WTC11 (cell line): ENCODE data around the gene CNTNAP2. TPM values are rescaled to one million over a fixed set of nuclear protein-coding genes. Genes with fewer than 3 reads are reported as not detected.
A peak's percentile ranks its signal among the peaks of the same experiment; 100 is the strongest.

Experiments
- ATAC-seq: fragments of 200-7000 bp; cut with Tn5 transposase; 2 replicates; pipeline ENCODE4 v1.10.0; 2021; ENCODE audit warnings: mild to moderate bottlenecking, moderate library complexity
- CTCF ChIA-PET: fragments of 300-600 bp; sonication (Branson Sonifier 250); formaldehyde crosslinking; loops from one replicate; lab custom pipeline; 2021; ENCODE audit warnings: antibody characterized with exemption; lab: Charles Lee
- POLR2A ChIA-PET: fragments of 350-600 bp; sonication (Branson Sonifier 250); formaldehyde crosslinking; loops from one replicate; lab custom pipeline; 2021; ENCODE audit warnings: antibody characterized with exemption; lab: Charles Lee
- DNase-seq: peaks from one replicate; pipeline ENCODE4 v3.0.0; 2021; ENCODE audit warnings: low spot score
- H3K27ac Mint-ChIP-seq: 2 replicates; pipeline ENCODE4 v1.8.0; 2021; ENCODE audit warnings: mixed read lengths
- H3K27me3 Mint-ChIP-seq: 2 replicates; pipeline ENCODE4 v1.8.0; 2021; ENCODE audit warnings: low read depth, mild to moderate bottlenecking, moderate library complexity, mixed read lengths
- H3K36me3 Mint-ChIP-seq: 2 replicates; pipeline ENCODE4 v1.8.0; 2021; ENCODE audit warnings: mixed read lengths
- H3K4me1 Mint-ChIP-seq: 2 replicates; pipeline ENCODE4 v1.8.0; 2022; ENCODE audit warnings: mixed read lengths
- H3K4me3 Mint-ChIP-seq: 2 replicates; pipeline ENCODE4 v1.8.0; 2021; ENCODE audit warnings: mild to moderate bottlenecking, moderate library complexity, mixed read lengths
- H3K9me3 Mint-ChIP-seq: 2 replicates; pipeline ENCODE4 v1.8.0; 2021; ENCODE audit warnings: mixed read lengths
- ETV6 ChIP-seq: sonication (generic); formaldehyde crosslinking; IDR thresholded peaks from 2 replicates; pipeline ENCODE4 v1.8.1; 2022; ENCODE audit warnings: mild to moderate bottlenecking, missing genetic modification reagents
- FOXK1 ChIP-seq: sonication (generic); formaldehyde crosslinking; IDR thresholded peaks from 2 replicates; pipeline ENCODE4 v1.8.0; 2022; ENCODE audit warnings: mild to moderate bottlenecking, moderate library complexity, missing genetic modification reagents
- KAT7 ChIP-seq: sonication (generic); formaldehyde crosslinking; IDR thresholded peaks from 2 replicates; pipeline ENCODE4 v1.8.1; 2023; ENCODE audit warnings: missing genetic modification reagents, mild to moderate bottlenecking, borderline replicate concordance
- MYBL2 ChIP-seq: sonication (generic); formaldehyde crosslinking; IDR thresholded peaks from 2 replicates; pipeline ENCODE4 v1.8.1; 2023; ENCODE audit warnings: mild to moderate bottlenecking, moderate library complexity, missing genetic modification reagents
- RORB ChIP-seq: fragments of 250-450 bp; sonication (Bioruptor Pico); IDR thresholded peaks from 2 replicates; pipeline ENCODE4 v1.9.0; 2021; ENCODE audit warnings: mild to moderate bottlenecking
- TCF7 ChIP-seq: sonication (generic); formaldehyde crosslinking; IDR thresholded peaks from 2 replicates; pipeline ENCODE4 v1.8.0; 2022; ENCODE audit warnings: mild to moderate bottlenecking, low read depth, missing genetic modification reagents, moderate library complexity
- ZBTB21 ChIP-seq: sonication (generic); formaldehyde crosslinking; IDR thresholded peaks from 2 replicates; pipeline ENCODE4 v1.8.1; 2023; ENCODE audit warnings: mild to moderate bottlenecking, missing genetic modification reagents, borderline replicate concordance
- ZNF138 ChIP-seq: sonication (generic); formaldehyde crosslinking; conservative IDR thresholded peaks from 2 replicates; pipeline ENCODE4 v1.8.1; 2022; ENCODE audit warnings: mild to moderate bottlenecking, moderate library complexity, missing genetic modification reagents
- ZNF219 ChIP-seq: sonication (generic); formaldehyde crosslinking; IDR thresholded peaks from 2 replicates; pipeline ENCODE4 v1.8.0; 2023; ENCODE audit warnings: missing genetic modification reagents, mild to moderate bottlenecking, borderline replicate concordance
- total RNA-seq: library from RNA; stranded (reverse); gene quantifications from 3 replicates; pipeline ENCODE4 v1.2.3, GENCODE V29; 2021
- TF ChIP-seq, protein P1 (sequence below): fragments of 250-450 bp; sonication (Bioruptor Pico); IDR thresholded peaks from 2 replicates; pipeline ENCODE4 v1.9.0; 2021; ENCODE audit warnings: mild to moderate bottlenecking, borderline replicate concordance
- TF ChIP-seq, protein P2 (sequence below): sonication (generic); formaldehyde crosslinking; IDR thresholded peaks from 2 replicates; pipeline ENCODE4 v1.8.1; 2022; ENCODE audit warnings: mild to moderate bottlenecking, missing genetic modification reagents, moderate library complexity, borderline replicate concordance
- TF ChIP-seq, protein P3 (sequence below): sonication (generic); formaldehyde crosslinking; IDR thresholded peaks from 2 replicates; pipeline ENCODE4 v1.8.0; 2023; ENCODE audit warnings: missing genetic modification reagents, mild to moderate bottlenecking, borderline replicate concordance
- TF ChIP-seq, protein P4 (sequence below): sonication (generic); formaldehyde crosslinking; IDR thresholded peaks from 2 replicates; pipeline ENCODE4 v1.8.1; 2022; ENCODE audit warnings: missing genetic modification reagents, borderline replicate concordance
- TF ChIP-seq, protein P5 (sequence below): sonication (generic); formaldehyde crosslinking; IDR thresholded peaks from 2 replicates; pipeline ENCODE4 v1.8.1; 2023; ENCODE audit warnings: mild to moderate bottlenecking, missing genetic modification reagents
- TF ChIP-seq, protein P6 (sequence below): fragments of 250-450 bp; sonication (Bioruptor Pico); IDR thresholded peaks from 2 replicates; pipeline ENCODE4 v2.1.2; 2022; ENCODE audit warnings: mild to moderate bottlenecking, moderate library complexity
- TF ChIP-seq, protein P7 (sequence below): sonication (generic); formaldehyde crosslinking; IDR thresholded peaks from 2 replicates; pipeline ENCODE4 v1.8.1; 2023; ENCODE audit warnings: mild to moderate bottlenecking, missing genetic modification reagents, moderate library complexity

CNTNAP2 gene
- total RNA-seq, 1 experiment from 2014 or later = 63.8 TPM

DNA sequence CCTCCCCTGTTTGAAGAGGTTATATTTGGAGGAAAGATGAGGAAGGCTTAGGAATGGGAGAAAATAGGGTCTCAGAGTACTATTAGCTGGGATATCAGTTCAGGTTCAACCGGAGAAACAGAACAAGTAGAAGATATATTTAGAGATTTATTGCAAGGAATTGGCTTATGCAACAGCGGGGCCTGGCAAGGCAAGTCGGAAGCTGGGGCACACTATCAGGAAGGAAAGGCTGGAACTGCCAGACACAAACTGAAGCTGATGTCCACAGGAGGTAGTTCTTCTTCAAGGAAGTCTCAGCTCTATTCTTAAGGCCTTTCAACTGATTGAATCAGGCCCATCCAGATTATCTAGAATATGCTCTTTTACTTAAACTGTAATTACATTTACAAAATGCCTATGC lies 1534.4 kb downstream of the CNTNAP2 start:
- TF ChIP-seq, protein P1, sequence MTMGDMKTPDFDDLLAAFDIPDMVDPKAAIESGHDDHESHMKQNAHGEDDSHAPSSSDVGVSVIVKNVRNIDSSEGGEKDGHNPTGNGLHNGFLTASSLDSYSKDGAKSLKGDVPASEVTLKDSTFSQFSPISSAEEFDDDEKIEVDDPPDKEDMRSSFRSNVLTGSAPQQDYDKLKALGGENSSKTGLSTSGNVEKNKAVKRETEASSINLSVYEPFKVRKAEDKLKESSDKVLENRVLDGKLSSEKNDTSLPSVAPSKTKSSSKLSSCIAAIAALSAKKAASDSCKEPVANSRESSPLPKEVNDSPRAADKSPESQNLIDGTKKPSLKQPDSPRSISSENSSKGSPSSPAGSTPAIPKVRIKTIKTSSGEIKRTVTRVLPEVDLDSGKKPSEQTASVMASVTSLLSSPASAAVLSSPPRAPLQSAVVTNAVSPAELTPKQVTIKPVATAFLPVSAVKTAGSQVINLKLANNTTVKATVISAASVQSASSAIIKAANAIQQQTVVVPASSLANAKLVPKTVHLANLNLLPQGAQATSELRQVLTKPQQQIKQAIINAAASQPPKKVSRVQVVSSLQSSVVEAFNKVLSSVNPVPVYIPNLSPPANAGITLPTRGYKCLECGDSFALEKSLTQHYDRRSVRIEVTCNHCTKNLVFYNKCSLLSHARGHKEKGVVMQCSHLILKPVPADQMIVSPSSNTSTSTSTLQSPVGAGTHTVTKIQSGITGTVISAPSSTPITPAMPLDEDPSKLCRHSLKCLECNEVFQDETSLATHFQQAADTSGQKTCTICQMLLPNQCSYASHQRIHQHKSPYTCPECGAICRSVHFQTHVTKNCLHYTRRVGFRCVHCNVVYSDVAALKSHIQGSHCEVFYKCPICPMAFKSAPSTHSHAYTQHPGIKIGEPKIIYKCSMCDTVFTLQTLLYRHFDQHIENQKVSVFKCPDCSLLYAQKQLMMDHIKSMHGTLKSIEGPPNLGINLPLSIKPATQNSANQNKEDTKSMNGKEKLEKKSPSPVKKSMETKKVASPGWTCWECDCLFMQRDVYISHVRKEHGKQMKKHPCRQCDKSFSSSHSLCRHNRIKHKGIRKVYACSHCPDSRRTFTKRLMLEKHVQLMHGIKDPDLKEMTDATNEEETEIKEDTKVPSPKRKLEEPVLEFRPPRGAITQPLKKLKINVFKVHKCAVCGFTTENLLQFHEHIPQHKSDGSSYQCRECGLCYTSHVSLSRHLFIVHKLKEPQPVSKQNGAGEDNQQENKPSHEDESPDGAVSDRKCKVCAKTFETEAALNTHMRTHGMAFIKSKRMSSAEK = no peak
- no peak for TF ChIP-seq ETV6
- TF ChIP-seq MYBL2 = no peak
- TF ChIP-seq, protein P2, sequence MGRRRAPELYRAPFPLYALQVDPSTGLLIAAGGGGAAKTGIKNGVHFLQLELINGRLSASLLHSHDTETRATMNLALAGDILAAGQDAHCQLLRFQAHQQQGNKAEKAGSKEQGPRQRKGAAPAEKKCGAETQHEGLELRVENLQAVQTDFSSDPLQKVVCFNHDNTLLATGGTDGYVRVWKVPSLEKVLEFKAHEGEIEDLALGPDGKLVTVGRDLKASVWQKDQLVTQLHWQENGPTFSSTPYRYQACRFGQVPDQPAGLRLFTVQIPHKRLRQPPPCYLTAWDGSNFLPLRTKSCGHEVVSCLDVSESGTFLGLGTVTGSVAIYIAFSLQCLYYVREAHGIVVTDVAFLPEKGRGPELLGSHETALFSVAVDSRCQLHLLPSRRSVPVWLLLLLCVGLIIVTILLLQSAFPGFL (CRISPR knock-in tag) = no peak
- TF ChIP-seq, protein P3, sequence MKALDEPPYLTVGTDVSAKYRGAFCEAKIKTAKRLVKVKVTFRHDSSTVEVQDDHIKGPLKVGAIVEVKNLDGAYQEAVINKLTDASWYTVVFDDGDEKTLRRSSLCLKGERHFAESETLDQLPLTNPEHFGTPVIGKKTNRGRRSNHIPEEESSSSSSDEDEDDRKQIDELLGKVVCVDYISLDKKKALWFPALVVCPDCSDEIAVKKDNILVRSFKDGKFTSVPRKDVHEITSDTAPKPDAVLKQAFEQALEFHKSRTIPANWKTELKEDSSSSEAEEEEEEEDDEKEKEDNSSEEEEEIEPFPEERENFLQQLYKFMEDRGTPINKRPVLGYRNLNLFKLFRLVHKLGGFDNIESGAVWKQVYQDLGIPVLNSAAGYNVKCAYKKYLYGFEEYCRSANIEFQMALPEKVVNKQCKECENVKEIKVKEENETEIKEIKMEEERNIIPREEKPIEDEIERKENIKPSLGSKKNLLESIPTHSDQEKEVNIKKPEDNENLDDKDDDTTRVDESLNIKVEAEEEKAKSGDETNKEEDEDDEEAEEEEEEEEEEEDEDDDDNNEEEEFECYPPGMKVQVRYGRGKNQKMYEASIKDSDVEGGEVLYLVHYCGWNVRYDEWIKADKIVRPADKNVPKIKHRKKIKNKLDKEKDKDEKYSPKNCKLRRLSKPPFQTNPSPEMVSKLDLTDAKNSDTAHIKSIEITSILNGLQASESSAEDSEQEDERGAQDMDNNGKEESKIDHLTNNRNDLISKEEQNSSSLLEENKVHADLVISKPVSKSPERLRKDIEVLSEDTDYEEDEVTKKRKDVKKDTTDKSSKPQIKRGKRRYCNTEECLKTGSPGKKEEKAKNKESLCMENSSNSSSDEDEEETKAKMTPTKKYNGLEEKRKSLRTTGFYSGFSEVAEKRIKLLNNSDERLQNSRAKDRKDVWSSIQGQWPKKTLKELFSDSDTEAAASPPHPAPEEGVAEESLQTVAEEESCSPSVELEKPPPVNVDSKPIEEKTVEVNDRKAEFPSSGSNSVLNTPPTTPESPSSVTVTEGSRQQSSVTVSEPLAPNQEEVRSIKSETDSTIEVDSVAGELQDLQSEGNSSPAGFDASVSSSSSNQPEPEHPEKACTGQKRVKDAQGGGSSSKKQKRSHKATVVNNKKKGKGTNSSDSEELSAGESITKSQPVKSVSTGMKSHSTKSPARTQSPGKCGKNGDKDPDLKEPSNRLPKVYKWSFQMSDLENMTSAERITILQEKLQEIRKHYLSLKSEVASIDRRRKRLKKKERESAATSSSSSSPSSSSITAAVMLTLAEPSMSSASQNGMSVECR (CRISPR knock-in tag) = no peak
- Mint-ChIP-seq H3K4me1 (peaks cover 24% of the 10 kb centered on the region), H3K27me3 (no peaks in the 10 kb centered on the region), H3K9me3 (no peaks in the 10 kb centered on the region), H3K36me3 (no peaks in the 10 kb centered on the region), H3K4me3 (no peak overlapping the region), H3K27ac (no peak overlapping the region)
- CTCF ChIA-PET = no interaction called here
- no peak for DNase-seq
- ATAC-seq = no peak
- POLR2A ChIA-PET = no interaction called here

DNA sequence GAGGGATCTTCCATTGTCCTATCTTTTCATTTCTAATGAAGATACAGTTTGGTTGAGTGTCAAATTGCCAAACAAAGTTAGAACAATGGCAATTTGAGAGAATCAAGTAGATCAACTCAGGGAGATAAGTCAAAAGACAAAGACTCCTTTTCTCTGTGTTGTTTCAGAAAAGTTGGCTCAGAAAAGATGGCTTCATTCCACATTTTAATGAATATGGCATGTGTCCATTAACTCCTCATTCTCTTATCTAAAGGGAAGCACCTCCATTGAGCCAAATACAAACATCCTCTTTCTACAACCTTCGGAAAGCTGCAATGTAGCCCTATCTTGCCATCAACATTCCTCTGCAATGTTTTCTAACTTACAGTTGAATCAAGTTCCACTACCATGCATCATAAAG lies 1535.0 kb downstream of the CNTNAP2 start:
- peaks cover 24% of the 10 kb centered on the region for H3K4me1 Mint-ChIP-seq
- CTCF ChIA-PET = no interaction called here
- H3K9me3 Mint-ChIP-seq = no peaks in the 10 kb centered on the region
- H3K36me3 Mint-ChIP-seq = no peaks in the 10 kb centered on the region
- TF ChIP-seq, protein P4, sequence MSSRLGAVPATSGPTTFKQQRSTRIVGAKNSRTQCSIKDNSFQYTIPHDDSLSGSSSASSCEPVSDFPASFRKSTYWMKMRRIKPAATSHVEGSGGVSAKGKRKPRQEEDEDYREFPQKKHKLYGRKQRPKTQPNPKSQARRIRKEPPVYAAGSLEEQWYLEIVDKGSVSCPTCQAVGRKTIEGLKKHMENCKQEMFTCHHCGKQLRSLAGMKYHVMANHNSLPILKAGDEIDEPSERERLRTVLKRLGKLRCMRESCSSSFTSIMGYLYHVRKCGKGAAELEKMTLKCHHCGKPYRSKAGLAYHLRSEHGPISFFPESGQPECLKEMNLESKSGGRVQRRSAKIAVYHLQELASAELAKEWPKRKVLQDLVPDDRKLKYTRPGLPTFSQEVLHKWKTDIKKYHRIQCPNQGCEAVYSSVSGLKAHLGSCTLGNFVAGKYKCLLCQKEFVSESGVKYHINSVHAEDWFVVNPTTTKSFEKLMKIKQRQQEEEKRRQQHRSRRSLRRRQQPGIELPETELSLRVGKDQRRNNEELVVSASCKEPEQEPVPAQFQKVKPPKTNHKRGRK (CRISPR knock-in tag) = no peak
- TF ChIP-seq, protein P5, sequence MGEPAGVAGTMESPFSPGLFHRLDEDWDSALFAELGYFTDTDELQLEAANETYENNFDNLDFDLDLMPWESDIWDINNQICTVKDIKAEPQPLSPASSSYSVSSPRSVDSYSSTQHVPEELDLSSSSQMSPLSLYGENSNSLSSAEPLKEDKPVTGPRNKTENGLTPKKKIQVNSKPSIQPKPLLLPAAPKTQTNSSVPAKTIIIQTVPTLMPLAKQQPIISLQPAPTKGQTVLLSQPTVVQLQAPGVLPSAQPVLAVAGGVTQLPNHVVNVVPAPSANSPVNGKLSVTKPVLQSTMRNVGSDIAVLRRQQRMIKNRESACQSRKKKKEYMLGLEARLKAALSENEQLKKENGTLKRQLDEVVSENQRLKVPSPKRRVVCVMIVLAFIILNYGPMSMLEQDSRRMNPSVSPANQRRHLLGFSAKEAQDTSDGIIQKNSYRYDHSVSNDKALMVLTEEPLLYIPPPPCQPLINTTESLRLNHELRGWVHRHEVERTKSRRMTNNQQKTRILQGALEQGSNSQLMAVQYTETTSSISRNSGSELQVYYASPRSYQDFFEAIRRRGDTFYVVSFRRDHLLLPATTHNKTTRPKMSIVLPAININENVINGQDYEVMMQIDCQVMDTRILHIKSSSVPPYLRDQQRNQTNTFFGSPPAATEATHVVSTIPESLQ (CRISPR knock-in tag) = no peak
- ATAC-seq (no peak), DNase-seq (no peak)
- H3K27me3 Mint-ChIP-seq = no peaks in the 10 kb centered on the region
- no peak overlapping the region for H3K4me3 Mint-ChIP-seq
- POLR2A ChIA-PET = interaction anchor here (0.5 kb wide), 1 partner anchor 506 kb away, joined by 3 read pairs; no protein-coding TSS in a partner anchor
- H3K27ac Mint-ChIP-seq = no peak overlapping the region

DNA sequence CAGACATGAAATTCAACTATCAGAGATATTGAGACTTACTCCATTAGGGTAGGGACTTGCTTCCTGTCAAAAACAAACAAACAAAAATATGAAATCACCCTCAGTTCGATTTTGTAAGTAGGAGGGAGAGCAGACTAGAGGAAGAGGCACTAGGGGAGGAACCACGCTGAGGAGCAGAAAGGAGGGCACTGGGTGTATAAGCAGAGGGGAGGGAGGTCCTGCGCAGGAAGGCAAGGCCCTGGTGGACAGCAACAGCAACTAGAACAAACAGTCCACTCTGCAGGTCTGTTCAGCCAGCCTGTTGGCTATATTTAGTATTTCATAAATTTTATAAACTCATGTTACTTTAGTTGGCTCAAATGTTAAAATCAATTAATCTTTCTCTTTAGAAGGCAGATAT lies 1536.9 kb downstream of the CNTNAP2 start:
- peaks cover 29% of the 10 kb centered on the region for H3K4me1 Mint-ChIP-seq
- H3K9me3 Mint-ChIP-seq = no peaks in the 10 kb centered on the region
- no peak overlapping the region for H3K27ac Mint-ChIP-seq
- H3K4me3 Mint-ChIP-seq = no peak overlapping the region
- ATAC-seq = peak; percentile 78
- POLR2A ChIA-PET = no interaction called here
- CTCF ChIA-PET = no interaction called here
- H3K27me3 Mint-ChIP-seq = no peaks in the 10 kb centered on the region
- peak; percentile 13 for DNase-seq
- no peaks in the 10 kb centered on the region for H3K36me3 Mint-ChIP-seq
- TF ChIP-seq FOXK1 = no peak
- TF ChIP-seq ZBTB21 = no peak
- no peak for TF ChIP-seq RORB (CRISPR knock-in tag)
- no peak for TF ChIP-seq ZNF219
- TF ChIP-seq, protein P6, sequence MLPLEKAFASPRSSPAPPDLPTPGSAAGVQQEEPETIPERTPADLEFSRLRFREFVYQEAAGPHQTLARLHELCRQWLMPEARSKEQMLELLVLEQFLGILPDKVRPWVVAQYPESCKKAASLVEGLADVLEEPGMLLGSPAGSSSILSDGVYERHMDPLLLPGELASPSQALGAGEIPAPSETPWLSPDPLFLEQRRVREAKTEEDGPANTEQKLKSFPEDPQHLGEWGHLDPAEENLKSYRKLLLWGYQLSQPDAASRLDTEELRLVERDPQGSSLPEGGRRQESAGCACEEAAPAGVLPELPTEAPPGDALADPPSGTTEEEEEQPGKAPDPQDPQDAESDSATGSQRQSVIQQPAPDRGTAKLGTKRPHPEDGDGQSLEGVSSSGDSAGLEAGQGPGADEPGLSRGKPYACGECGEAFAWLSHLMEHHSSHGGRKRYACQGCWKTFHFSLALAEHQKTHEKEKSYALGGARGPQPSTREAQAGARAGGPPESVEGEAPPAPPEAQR (CRISPR knock-in tag) = no peak
- no peak for TF ChIP-seq ZNF138 (CRISPR knock-in tag)
- TF ChIP-seq TCF7 (CRISPR knock-in tag) = no peak
- TF ChIP-seq, protein P7, sequence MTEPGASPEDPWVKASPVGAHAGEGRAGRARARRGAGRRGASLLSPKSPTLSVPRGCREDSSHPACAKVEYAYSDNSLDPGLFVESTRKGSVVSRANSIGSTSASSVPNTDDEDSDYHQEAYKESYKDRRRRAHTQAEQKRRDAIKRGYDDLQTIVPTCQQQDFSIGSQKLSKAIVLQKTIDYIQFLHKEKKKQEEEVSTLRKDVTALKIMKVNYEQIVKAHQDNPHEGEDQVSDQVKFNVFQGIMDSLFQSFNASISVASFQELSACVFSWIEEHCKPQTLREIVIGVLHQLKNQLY = no peak
- TF ChIP-seq KAT7 (CRISPR knock-in tag) = no peak
